ENCODE data around the gene RPS15A. TPM values are rescaled to one million over a fixed set of nuclear protein-coding genes. Genes with fewer than 3 reads are reported as not detected.
"Not testable (repeated sequence)": the region's sequence is repeated elsewhere in the genome, so short reads cannot be mapped to it uniquely, and the experiment has no call there.

The RPS15A gene
- total RNA-seq, 4 donors from 2014 or later, result 732 to 4,133 (median 2,636) TPM

- intact Hi-C loops (cut with DNase I), result no loop called here
- H3K36me3 ChIP-seq, result peaks cover 21 to 73% (median 33%) of the 10 kb centered on the region in 3 donors
- H3K4me1 ChIP-seq, result peaks cover 30 to 77% (median 56%) of the 10 kb centered on the region in 3 donors
- WGBS, 2 donors, result 5 to 8% methylated on average over 20 of the region's 20 CpGs
- H3K27ac ChIP-seq, result peak overlapping the region; percentile 90 to 95 (median 93)
- H3K9me3 ChIP-seq, result no peaks in the 10 kb centered on the region
- DNase-seq, result no peak
- peak overlapping the region; percentile 74 to 98 (median 90) for H3K4me3 ChIP-seq
- TF ChIP-seq CTCF (IDR thresholded peaks at IDR 0.05) (no peak), POLR2A (IDR thresholded peaks at IDR 0.05) (no peak)
- H3K27me3 ChIP-seq, result no peaks in the 10 kb centered on the region
These were observed 1.2 kb downstream of the RPS15A start for GRCh38 chr16:18788828-18789514.

GRCh38 chr16:18784917-18785623, 5.1 kb downstream of the RPS15A start:
- peaks cover 17 to 77% (median 42%) of the 10 kb centered on the region in 3 donors for H3K36me3 ChIP-seq
- peak overlapping the region in 1 of 4 donors; percentile 74 for H3K4me3 ChIP-seq
- no peak for DNase-seq
- no peaks in the 10 kb centered on the region for H3K27me3 ChIP-seq
- peak overlapping the region in 3 of 4 donors; percentile 28 to 63 (median 53) for H3K27ac ChIP-seq
- H3K4me1 ChIP-seq, result peaks cover 30 to 59% (median 42%) of the 10 kb centered on the region in 3 donors
- TF ChIP-seq CTCF (IDR thresholded peaks at IDR 0.05), result no peak
- no peak for TF ChIP-seq POLR2A (IDR thresholded peaks at IDR 0.05)
- H3K9me3 ChIP-seq, result no peaks in the 10 kb centered on the region
- WGBS, 2 donors, result 50 to 63% methylated on average over 8 of the region's 8 CpGs
- intact Hi-C loops (cut with DNase I), result no loop called here

GRCh38 chr16:18783430-18784341, 6.4 kb downstream of the RPS15A start:
- H3K36me3 ChIP-seq, result peaks cover 17 to 75% (median 42%) of the 10 kb centered on the region in 3 donors
- H3K9me3 ChIP-seq, result no peaks in the 10 kb centered on the region
- DNase-seq, result no peak
- no peak overlapping the region for H3K27ac ChIP-seq
- intact Hi-C loops (cut with DNase I), result no loop called here
- 73% methylated on average over 15 to 16 of the region's 17 CpGs for WGBS, 2 donors
- H3K4me1 ChIP-seq, result peaks cover 27 to 52% (median 40%) of the 10 kb centered on the region in 3 donors
- no peaks in the 10 kb centered on the region for H3K27me3 ChIP-seq
- TF ChIP-seq POLR2A (IDR thresholded peaks at IDR 0.05) (no peak), CTCF (IDR thresholded peaks at IDR 0.05) (no peak)
- no peak overlapping the region for H3K4me3 ChIP-seq

- Histone ChIP-seq H3K27me3 (no peaks in the 10 kb centered on the region), H3K27ac (no peak overlapping the region), H3K4me3 (no peak overlapping the region), H3K4me1 (peaks cover 19 to 44% (median 31%) of the 10 kb centered on the region in 3 donors), H3K9me3 (no peaks in the 10 kb centered on the region), H3K36me3 (peaks cover 17 to 67% (median 42%) of the 10 kb centered on the region in 3 donors)
- TF ChIP-seq CTCF (IDR thresholded peaks at IDR 0.05) (no peak), POLR2A (IDR thresholded peaks at IDR 0.05) (no peak)
- DNase-seq, result no peak
- intact Hi-C loops (cut with DNase I), result no loop called here
- 81 to 90% methylated on average over 8 of the region's 8 CpGs for WGBS, 2 donors
These were observed 7.3 kb downstream of the RPS15A start for GRCh38 chr16:18782697-18783429.

GRCh38 chr16:18781232-18781631, 8.9 kb downstream of the RPS15A start:
- Histone ChIP-seq H3K4me1 (peaks cover 7 to 28% (median 15%) of the 10 kb centered on the region in 3 donors), H3K36me3 (peaks cover 11 to 50% (median 35%) of the 10 kb centered on the region in 3 donors)
- H3K27ac ChIP-seq; DNase-seq; H3K9me3 ChIP-seq; H3K27me3 ChIP-seq; H3K4me3 ChIP-seq; intact Hi-C loops (cut with DNase I): not testable (repeated sequence)
- WGBS, 2 donors, result no CpG with 5 or more reads among the region's 6 CpGs

GRCh38 chr16:18780460-18781026, 9.6 kb downstream of the RPS15A start:
- H3K27me3 ChIP-seq; H3K27ac ChIP-seq; H3K4me3 ChIP-seq; DNase-seq; intact Hi-C loops (cut with DNase I); H3K9me3 ChIP-seq: not testable (repeated sequence)
- WGBS, 2 donors, result 40 to 75% methylated on average over 1 to 6 of the region's 8 CpGs
- Histone ChIP-seq H3K4me1 (peaks cover 2 to 21% (median 8%) of the 10 kb centered on the region in 3 donors), H3K36me3 (peaks cover 4 to 44% (median 28%) of the 10 kb centered on the region in 3 donors)

- no CpG with 5 or more reads among the region's 1 CpG for WGBS, 2 donors
These were observed 12.5 kb downstream of the RPS15A start for GRCh38 chr16:18777664-18778063.

More at GRCh38 chr16:18777664-18778063, 12.5 kb downstream of the RPS15A start:
- H3K27ac ChIP-seq; H3K9me3 ChIP-seq; intact Hi-C loops (cut with DNase I); H3K4me3 ChIP-seq; H3K4me1 ChIP-seq; H3K27me3 ChIP-seq; DNase-seq: not testable (repeated sequence)
- H3K36me3 ChIP-seq, result peaks cover 0 to 15% (median 3%) of the 10 kb centered on the region in 3 donors
